Tibial nerve (tissue), 4 donors: ENCODE data around the gene BCAT1. TPM values are rescaled to one million over a fixed set of nuclear protein-coding genes. Genes with fewer than 3 reads are reported as not detected.

ENCODE experiments used
- DNase-seq, 2 donors: peaks; one replicate each; pipeline ENCODE4 v3.0.0-alpha.2; 2019; ENCODE audit warnings: low spot score in 2 of 2
- H3K27ac ChIP-seq, 4 donors: fragments of 200-600 bp; sonication (generic) in 3 of 4; one replicate each; pipeline ENCODE4 v1.5.1; 2017 to 2019; ENCODE audit warnings: mild to moderate bottlenecking in 1 of 4
- H3K27me3 ChIP-seq, 2 donors: fragments of 200-600 bp; sonication (generic) in 1 of 2; one replicate each; pipeline versions ENCODE4 v1.5.1 to v1.6.0; 2017 to 2019
- H3K36me3 ChIP-seq, 3 donors: fragments of 200-600 bp; sonication (generic); one replicate each; pipeline ENCODE4 v1.5.1; 2018 to 2019
- H3K4me1 ChIP-seq, 4 donors: fragments of 200-600 bp; sonication (generic) in 3 of 4; one replicate each; pipeline ENCODE4 v1.5.1; 2017 to 2019
- H3K4me3 ChIP-seq, 4 donors: fragments of 200-600 bp; sonication (generic) in 3 of 4; one replicate each; pipeline ENCODE4 v1.5.1; 2017 to 2019; ENCODE audit warnings: mild to moderate bottlenecking in 1 of 4, moderate library complexity in 1 of 4
- H3K9me3 ChIP-seq, 4 donors: fragments of 200-600 bp; sonication (generic) in 3 of 4; one replicate each; pipeline ENCODE4 v1.5.1; 2017 to 2019
- CTCF ChIP-seq, 5 experiments: fragments of 200-600 bp in 3 of 5; fragments of 450-650 bp in 2 of 5; sonication (generic) in 3 of 5; IDR thresholded peaks; one replicate each; pipeline ENCODE4 v1.5.1; 2016 to 2019; ENCODE audit warnings: antibody characterized with exemption in 5 of 5, mild to moderate bottlenecking in 3 of 5, moderate library complexity in 2 of 5
- EP300 ChIP-seq, 2 donors: sonication (generic); formaldehyde crosslinking; IDR thresholded peaks; one replicate each; pipeline ENCODE4 v1.6.1; 2017; ENCODE audit warnings: antibody characterized with exemption in 2 of 2, mild to moderate bottlenecking in 1 of 2
- POLR2A ChIP-seq, 2 donors: fragments of 450-650 bp; IDR thresholded peaks; one replicate each; pipeline ENCODE4 v1.6.1; 2017; ENCODE audit warnings: antibody characterized with exemption in 2 of 2, mild to moderate bottlenecking in 2 of 2, moderate library complexity in 2 of 2
- WGBS, 2 donors: methylation state at CpG; one replicate each; pipeline ENCODE4 v1.1.5; 2018; 5-methylcytosine and 5-hydroxymethylcytosine counted together
- total RNA-seq, 4 donors: library from RNA; depleted of rRNA; stranded (reverse); fragments of >200 nt; gene quantifications; one replicate each; pipeline ENCODE4 v1.1.0, GENCODE V29; 2016

The BCAT1 gene
- total RNA-seq, 4 donors from 2014 or later = 17.8 to 41.1 (median 35.0) TPM

- DNase-seq = no peak
- no peaks in the 10 kb centered on the region for H3K36me3 ChIP-seq
- H3K4me1 ChIP-seq = peaks cover 0 to 6% (median 0%) of the 10 kb centered on the region in 4 donors
- no peaks in the 10 kb centered on the region for H3K9me3 ChIP-seq
- no peak overlapping the region for H3K4me3 ChIP-seq
- TF ChIP-seq EP300 (IDR thresholded peaks at IDR 0.05) (no peak), POLR2A (IDR thresholded peaks at IDR 0.05) (no peak), CTCF (IDR thresholded peaks at IDR 0.05) (no peak)
- WGBS, 2 donors = 35 to 37% methylated on average over 5 of the region's 5 CpGs
- H3K27me3 ChIP-seq = no peaks in the 10 kb centered on the region
- no peak overlapping the region for H3K27ac ChIP-seq
Observed at GRCh38 chr12:24796876-24797275, 152.0 kb downstream of the BCAT1 start.

GRCh38 chr12:24795699-24796347 lies 153.1 kb downstream of the BCAT1 start:
- TF ChIP-seq CTCF (IDR thresholded peaks at IDR 0.05) (no peak), POLR2A (IDR thresholded peaks at IDR 0.05) (no peak), EP300 (IDR thresholded peaks at IDR 0.05) (no peak)
- 67 to 82% methylated on average over 4 of the region's 4 CpGs for WGBS, 2 donors
- Histone ChIP-seq H3K4me3 (peak overlapping the region in 2 of 4 donors; percentile 8 to 20), H3K27me3 (no peaks in the 10 kb centered on the region), H3K9me3 (no peaks in the 10 kb centered on the region), H3K4me1 (peaks cover 0 to 6% (median 0%) of the 10 kb centered on the region in 4 donors), H3K36me3 (no peaks in the 10 kb centered on the region), H3K27ac (no peak overlapping the region)
- no peak for DNase-seq

- Histone ChIP-seq H3K27me3 (no peaks in the 10 kb centered on the region), H3K4me1 (no peaks in the 10 kb centered on the region), H3K9me3 (no peaks in the 10 kb centered on the region), H3K36me3 (no peaks in the 10 kb centered on the region), H3K27ac (no peak overlapping the region), H3K4me3 (no peak overlapping the region)
- TF ChIP-seq EP300 (IDR thresholded peaks at IDR 0.05) = no peak
- TF ChIP-seq CTCF (IDR thresholded peaks at IDR 0.05) = no peak
- TF ChIP-seq POLR2A (IDR thresholded peaks at IDR 0.05) = no peak
- no peak for DNase-seq
- WGBS, 2 donors = 80% methylated on average over 2 of the region's 2 CpGs
Observed at GRCh38 chr12:24791622-24792021, 157.3 kb downstream of the BCAT1 start.

GRCh38 chr12:24788886-24789285 lies 160.0 kb downstream of the BCAT1 start:
- no peaks in the 10 kb centered on the region for H3K9me3 ChIP-seq

More at GRCh38 chr12:24788886-24789285, 160.0 kb downstream of the BCAT1 start:
- no peak for DNase-seq
- H3K27me3 ChIP-seq = no peaks in the 10 kb centered on the region
- no peak for TF ChIP-seq EP300 (IDR thresholded peaks at IDR 0.05)
- no peak for TF ChIP-seq POLR2A (IDR thresholded peaks at IDR 0.05)
- no peak for TF ChIP-seq CTCF (IDR thresholded peaks at IDR 0.05)
- no peaks in the 10 kb centered on the region for H3K4me1 ChIP-seq
- no peak overlapping the region for H3K27ac ChIP-seq
- WGBS, 2 donors = 86 to 90% methylated on average over 3 of the region's 3 CpGs
- no peak overlapping the region for H3K4me3 ChIP-seq
- no peaks in the 10 kb centered on the region for H3K36me3 ChIP-seq
